ENCODE results near the gene DPP4. TPM values are rescaled to one million over a fixed set of nuclear protein-coding genes. Genes with fewer than 3 reads are reported as not detected.

The DPP4 gene
- total and polyA plus RNA-seq, 2 experiments from 2014 or later, result 0.09 TPM; not detected in 1

DNA sequence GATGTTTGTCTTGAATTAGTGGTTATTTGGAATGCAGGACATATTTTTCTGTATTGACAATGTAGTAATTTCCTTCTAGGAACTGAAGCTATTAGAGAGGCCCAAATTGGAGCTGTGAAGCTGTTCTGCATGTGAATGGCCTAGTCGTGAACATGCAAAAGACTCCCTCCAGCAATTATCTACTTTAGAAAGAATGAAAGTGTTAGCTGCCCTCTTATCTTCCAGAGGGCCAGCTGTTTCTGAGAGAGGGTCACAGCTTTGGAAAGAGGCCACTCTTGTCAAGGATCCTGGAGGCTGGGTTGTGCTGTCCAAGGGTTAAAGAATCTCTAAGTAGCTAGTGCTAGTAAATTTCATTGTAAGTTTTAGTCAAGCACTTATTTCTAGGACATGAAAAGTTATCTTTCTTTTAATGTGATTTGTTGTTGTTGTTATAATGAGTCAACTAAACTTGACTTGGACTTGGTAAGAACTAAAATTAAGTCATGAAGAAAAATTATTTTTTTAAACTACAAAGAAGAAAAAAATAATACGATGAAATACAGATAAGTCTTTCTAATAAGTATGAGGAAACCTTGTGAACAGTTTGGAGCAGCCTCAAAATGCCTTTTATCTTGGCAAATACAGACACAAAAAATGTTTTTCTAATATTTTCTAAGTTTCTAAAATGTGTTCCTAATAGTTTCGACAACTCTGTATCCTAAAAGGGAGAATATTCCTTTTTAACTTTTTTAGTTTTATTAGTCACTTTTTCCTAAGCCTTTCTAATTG lies 36.8 kb downstream of the DPP4 start:
- DNase-seq (ENCODE audit: low read depth in 1 of 2, low spot score in 1 of 2), result peak; percentile 38 to 65
- TF ChIP-seq, protein P1, sequence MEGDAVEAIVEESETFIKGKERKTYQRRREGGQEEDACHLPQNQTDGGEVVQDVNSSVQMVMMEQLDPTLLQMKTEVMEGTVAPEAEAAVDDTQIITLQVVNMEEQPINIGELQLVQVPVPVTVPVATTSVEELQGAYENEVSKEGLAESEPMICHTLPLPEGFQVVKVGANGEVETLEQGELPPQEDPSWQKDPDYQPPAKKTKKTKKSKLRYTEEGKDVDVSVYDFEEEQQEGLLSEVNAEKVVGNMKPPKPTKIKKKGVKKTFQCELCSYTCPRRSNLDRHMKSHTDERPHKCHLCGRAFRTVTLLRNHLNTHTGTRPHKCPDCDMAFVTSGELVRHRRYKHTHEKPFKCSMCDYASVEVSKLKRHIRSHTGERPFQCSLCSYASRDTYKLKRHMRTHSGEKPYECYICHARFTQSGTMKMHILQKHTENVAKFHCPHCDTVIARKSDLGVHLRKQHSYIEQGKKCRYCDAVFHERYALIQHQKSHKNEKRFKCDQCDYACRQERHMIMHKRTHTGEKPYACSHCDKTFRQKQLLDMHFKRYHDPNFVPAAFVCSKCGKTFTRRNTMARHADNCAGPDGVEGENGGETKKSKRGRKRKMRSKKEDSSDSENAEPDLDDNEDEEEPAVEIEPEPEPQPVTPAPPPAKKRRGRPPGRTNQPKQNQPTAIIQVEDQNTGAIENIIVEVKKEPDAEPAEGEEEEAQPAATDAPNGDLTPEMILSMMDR (IDR thresholded peaks at IDR 0.05; ENCODE audit: low read depth, low read length), result no peak
- Histone ChIP-seq H3K4me1 (ENCODE audit: low read depth) (peaks cover 13% of the 10 kb centered on the region), H3K27me3 (peaks cover 9% of the 10 kb centered on the region), H3K36me3 (no peaks in the 10 kb centered on the region), H3K9me3 (ENCODE audit: low read depth) (no peaks in the 10 kb centered on the region), H3K27ac (no peak overlapping the region), H3K4me3 (no peak overlapping the region)

DNA sequence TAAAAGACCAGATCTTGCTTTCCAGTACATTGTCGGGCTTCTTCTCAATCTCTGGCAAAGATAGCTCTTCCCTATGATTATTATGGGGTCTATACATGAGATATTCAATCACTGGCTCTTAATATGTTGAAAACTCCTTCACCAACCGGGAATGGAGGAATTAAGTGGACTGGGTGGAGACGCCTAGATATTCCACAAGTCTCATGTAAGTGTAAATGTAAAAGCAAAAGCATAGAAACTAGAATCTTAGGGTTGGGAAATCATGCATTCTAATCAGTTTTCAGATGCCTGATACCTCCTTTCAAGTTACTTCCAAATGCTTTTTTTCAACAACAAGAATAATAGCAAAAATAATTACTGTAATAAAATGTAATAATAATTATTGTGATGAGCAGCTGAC lies 38.0 kb downstream of the DPP4 start:
- Histone ChIP-seq H3K4me1 (ENCODE audit: low read depth) (peaks cover 13% of the 10 kb centered on the region), H3K36me3 (no peaks in the 10 kb centered on the region), H3K9me3 (ENCODE audit: low read depth) (no peaks in the 10 kb centered on the region), H3K27ac (no peak overlapping the region), H3K27me3 (peaks cover 3% of the 10 kb centered on the region), H3K4me3 (no peak overlapping the region)
- no peak for DNase-seq (ENCODE audit: low read depth in 1 of 2, low spot score in 1 of 2)
- TF ChIP-seq, protein P1 (IDR thresholded peaks at IDR 0.05; ENCODE audit: low read depth, low read length), result no peak

DNA sequence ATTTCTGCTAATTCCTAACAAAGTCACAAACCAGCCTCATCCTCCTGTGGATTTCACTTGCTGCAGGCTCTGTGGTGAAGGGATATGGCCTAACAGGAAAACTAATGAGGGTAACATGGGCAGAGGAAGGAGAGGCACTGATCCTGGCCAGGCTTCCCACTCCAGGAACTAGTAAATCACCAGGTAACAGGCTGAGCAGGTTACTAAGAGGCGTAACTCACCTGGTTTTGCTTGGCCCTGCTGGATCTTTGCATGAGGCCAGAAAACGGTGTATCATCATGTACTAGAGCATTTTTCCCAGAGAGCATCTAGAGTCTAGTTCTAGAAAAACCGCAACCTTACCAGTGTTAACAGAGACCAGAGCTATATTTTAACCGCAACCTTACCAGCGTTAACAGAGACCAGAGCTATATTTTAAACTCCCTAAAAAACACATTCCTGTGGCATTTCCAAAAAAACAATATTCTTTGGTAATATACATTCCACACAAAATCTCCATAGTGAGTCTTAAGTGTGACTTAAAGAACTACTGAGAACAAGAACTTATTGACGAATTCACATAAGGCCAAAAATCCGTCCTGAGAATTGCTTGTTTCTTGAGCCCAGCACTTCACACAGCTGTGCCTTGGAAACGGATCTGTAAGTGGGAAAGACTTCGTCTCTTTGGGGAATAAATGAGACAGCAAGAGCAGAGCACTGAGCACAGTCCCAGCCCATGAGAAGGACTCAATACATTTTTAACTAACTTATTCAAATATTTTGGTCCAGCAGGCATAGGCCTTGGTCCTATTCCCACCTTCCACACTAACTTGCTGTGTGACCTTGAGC lies 43.4 kb downstream of the DPP4 start:
- Histone ChIP-seq H3K9me3 (ENCODE audit: low read depth) (no peaks in the 10 kb centered on the region), H3K4me3 (no peak overlapping the region), H3K36me3 (no peaks in the 10 kb centered on the region), H3K27me3 (no peaks in the 10 kb centered on the region), H3K4me1 (ENCODE audit: low read depth) (no peaks in the 10 kb centered on the region), H3K27ac (no peak overlapping the region)
- TF ChIP-seq, protein P1 (IDR thresholded peaks at IDR 0.05; ENCODE audit: low read depth, low read length), result no peak
- no peak for DNase-seq (ENCODE audit: low read depth in 1 of 2, low spot score in 1 of 2)

DNA sequence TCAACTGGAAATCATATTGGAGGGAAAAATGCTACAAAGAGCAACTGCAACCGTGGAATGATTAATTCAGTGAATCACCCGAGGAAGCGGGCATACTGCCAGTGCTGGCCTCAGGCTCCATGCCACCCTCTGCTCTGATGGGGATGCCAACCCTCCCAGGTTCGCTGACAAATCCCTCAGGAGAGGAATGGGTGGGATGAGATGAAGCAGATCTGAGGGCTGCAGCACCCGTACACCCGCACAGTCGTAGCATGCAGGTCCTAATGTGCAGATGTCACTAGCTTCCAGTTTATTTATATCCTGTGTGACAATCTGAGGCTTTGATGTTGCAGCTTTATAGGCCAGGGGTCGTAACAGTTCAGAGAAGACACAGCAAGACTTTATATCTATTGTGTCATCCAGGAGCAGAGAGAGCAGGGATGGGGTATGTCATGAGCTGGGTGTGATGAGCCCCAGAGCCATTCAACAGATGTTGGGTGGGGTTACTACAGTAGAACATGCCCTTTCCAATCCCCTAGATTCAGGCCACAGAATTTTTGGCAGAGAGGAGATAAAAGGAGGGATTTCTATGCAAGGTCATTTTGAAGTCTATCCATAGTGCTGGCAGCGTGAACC lies 44.6 kb downstream of the DPP4 start:
- Histone ChIP-seq H3K9me3 (ENCODE audit: low read depth) (no peaks in the 10 kb centered on the region), H3K27me3 (no peaks in the 10 kb centered on the region), H3K4me3 (no peak overlapping the region), H3K36me3 (no peaks in the 10 kb centered on the region), H3K4me1 (ENCODE audit: low read depth) (no peaks in the 10 kb centered on the region), H3K27ac (no peak overlapping the region)
- TF ChIP-seq, protein P1 (IDR thresholded peaks at IDR 0.05; ENCODE audit: low read depth, low read length), result no peak
- DNase-seq (ENCODE audit: low read depth in 1 of 2, low spot score in 1 of 2), result peak in 1 of 2 donors; percentile 50

DNA sequence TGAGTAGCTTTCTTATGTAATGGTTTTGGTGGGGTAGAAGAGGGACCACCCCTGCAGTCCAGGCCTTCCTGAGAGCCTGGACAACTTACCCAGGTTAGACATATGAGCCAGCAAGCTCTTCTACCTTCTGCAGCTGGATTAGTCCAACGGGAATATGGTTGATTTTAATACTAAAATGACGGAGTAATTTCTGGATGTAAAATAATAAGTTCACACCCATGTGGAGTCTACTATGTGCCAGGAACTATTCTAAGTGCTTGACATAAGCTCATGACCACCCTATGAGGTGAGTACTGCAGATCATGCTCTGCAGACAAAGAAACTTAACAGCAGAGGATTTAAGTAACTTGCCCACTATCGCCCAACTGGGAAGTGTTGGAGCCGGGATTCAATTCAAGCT lies 45.5 kb downstream of the DPP4 start:
- Histone ChIP-seq H3K4me3 (no peak overlapping the region), H3K4me1 (ENCODE audit: low read depth) (no peaks in the 10 kb centered on the region), H3K27ac (no peak overlapping the region), H3K27me3 (no peaks in the 10 kb centered on the region), H3K36me3 (no peaks in the 10 kb centered on the region), H3K9me3 (ENCODE audit: low read depth) (no peaks in the 10 kb centered on the region)
- no peak for DNase-seq (ENCODE audit: low read depth in 1 of 2, low spot score in 1 of 2)
- TF ChIP-seq, protein P1 (IDR thresholded peaks at IDR 0.05; ENCODE audit: low read depth, low read length), result no peak
